K562 (cell line): Measurements from ENCODE around the gene KCNN3. TPM values are rescaled to one million over a fixed set of nuclear protein-coding genes. Genes with fewer than 3 reads are reported as not detected.

ENCODE experiments used
- ATAC-seq: fragments of 200-7000 bp; cut with Tn5 transposase; 3 replicates; pipeline ENCODE4 v1.9.1; 2020; ENCODE audit warnings: moderate library complexity
- BruUV-seq: library from RNA; stranded (reverse); fragments of 400-500 nt; replicated peaks from 2 replicates; lab custom pipeline; 2021; lab: Mats Ljungman, UMichigan
- CTCF ChIA-PET: fragments of 300-600 bp; formaldehyde crosslinking; extraction: SDS; loops from one replicate; lab custom pipeline; 2021; ENCODE audit warnings: low intra/inter-chr PET ratio; lab: Yijun Ruan, JAX
- POLR2A ChIA-PET: fragments of 300-600, 350-650 bp; sonication (Branson Sonifier 250); formaldehyde crosslinking; extraction: SDS; loops from one replicate; lab custom pipeline; 2021; ENCODE audit warnings: antibody characterized with exemption, inconsistent platforms; lab: Yijun Ruan, JAX
- DNase-seq, 4 experiments: peaks; one replicate each; pipeline versions ENCODE4 v3.0.0 to v3.0.0-alpha.2; 2011 to 2018; ENCODE audit warnings: low spot score in 3 of 4, mixed read lengths in 3 of 4; ENCODE audit errors: extremely low read depth in 1 of 4
- FAIRE-seq: peaks from 2 replicates; lab custom pipeline; 2011; peaks lifted over from hg19 to GRCh38; lab: Jason Lieb, UNC
- H2AFZ ChIP-seq: 2 replicates; pipeline ENCODE4 v1.6.0; 2011; ENCODE audit warnings: low read depth, low read length, control low read depth, inconsistent platforms
- H3K27ac ChIP-seq: fragments of 200-600 bp; 3 replicates; pipeline ENCODE4 v1.8.0; 2011; ENCODE audit warnings: low read depth, mild to moderate bottlenecking, control low read depth, inconsistent platforms, low read length, moderate library complexity, mixed read lengths; ENCODE audit errors: extremely low read depth
- H3K27me3 ChIP-seq, 2 experiments: fragments of 300-600 bp in 1 of 2; 2 replicates in 1 of 2; 3 replicates in 1 of 2; pipeline versions ENCODE4 v1.6.0 to v1.8.0; 2011; ENCODE audit warnings: inconsistent platforms in 2 of 2, low read length in 2 of 2, mild to moderate bottlenecking in 1 of 2, mixed read lengths in 1 of 2, moderate library complexity in 1 of 2; ENCODE audit not compliant: control insufficient read depth in 2 of 2, insufficient read depth in 2 of 2
- H3K36me3 ChIP-seq: fragments of 300-600 bp; 3 replicates; pipeline ENCODE4 v1.8.0; 2011; ENCODE audit warnings: mild to moderate bottlenecking, low read length, inconsistent platforms; ENCODE audit not compliant: control insufficient read depth, insufficient read depth
- H3K4me1 ChIP-seq, 2 experiments: fragments of 200-600 bp in 1 of 2; replicated peaks in 1 of 2; 2 replicates in 1 of 2; 3 replicates in 1 of 2; pipeline versions ENCODE4 v1.5.1 to v1.8.0; 2011; ENCODE audit warnings: inconsistent platforms in 2 of 2, low read length in 2 of 2, mild to moderate bottlenecking in 1 of 2, mixed read lengths in 1 of 2, moderate library complexity in 1 of 2; ENCODE audit not compliant: control insufficient read depth in 2 of 2, insufficient read depth in 2 of 2
- H3K4me2 ChIP-seq: 2 replicates; pipeline ENCODE4 v1.6.1; 2011; ENCODE audit warnings: low read length, control low read depth, inconsistent platforms, mixed read lengths; ENCODE audit not compliant: insufficient read depth
- H3K4me3 ChIP-seq: fragments of 200-600 bp; sonication (generic), shearing (Covaris generic); 2 replicates; pipeline ENCODE4 v1.5.1; 2016; ENCODE audit warnings: control low read depth, inconsistent platforms
- H3K79me2 ChIP-seq: fragments of 200-600 bp; 3 replicates; pipeline ENCODE4 v1.8.0; 2011; ENCODE audit warnings: low read length, inconsistent platforms; ENCODE audit not compliant: control insufficient read depth, insufficient read depth
- H3K9ac ChIP-seq, 2 experiments: 2 replicates each; pipeline versions ENCODE4 v1.6.0 to v1.6.1; 2011; ENCODE audit warnings: low read depth in 2 of 2, low read length in 2 of 2, control low read depth in 1 of 2, inconsistent platforms in 1 of 2, mild to moderate bottlenecking in 1 of 2, mixed read lengths in 1 of 2; ENCODE audit not compliant: insufficient read depth in 1 of 2
- H3K9me1 ChIP-seq: one replicate; pipeline ENCODE4 v1.6.0; 2011; ENCODE audit warnings: inconsistent platforms, mild to moderate bottlenecking, low read length, moderate library complexity; ENCODE audit not compliant: control insufficient read depth, insufficient read depth
- H3K9me3 ChIP-seq: replicated peaks from 2 replicates; pipeline ENCODE4 v1.5.1; 2011; ENCODE audit warnings: low read depth, low read length, inconsistent platforms; ENCODE audit not compliant: control insufficient read depth, insufficient read depth
- H4K20me1 ChIP-seq: replicated peaks from 2 replicates; pipeline ENCODE4 v1.6.1; 2011; ENCODE audit warnings: low read length, inconsistent platforms, mixed read lengths; ENCODE audit not compliant: control insufficient read depth, insufficient read depth
- CBFA2T3 ChIP-seq: fragments of 450-650 bp; IDR thresholded peaks from 2 replicates; pipeline ENCODE4 v1.6.1; 2017
- CTBP1 ChIP-seq: fragments of 450-650 bp; IDR thresholded peaks from 2 replicates; pipeline ENCODE4 v1.6.1; 2016; ENCODE audit warnings: borderline replicate concordance
- ELK1 ChIP-seq: sonication (generic); formaldehyde crosslinking; IDR thresholded peaks from 2 replicates; pipeline ENCODE4 v1.8.1; 2022; ENCODE audit warnings: missing genetic modification reagents
- MLLT1 ChIP-seq, 2 experiments: fragments of 450-650 bp; IDR thresholded peaks; 2 replicates each; pipeline ENCODE4 v1.6.1; 2016
- NFATC3 ChIP-seq: fragments of 450-650 bp; IDR thresholded peaks from 2 replicates; pipeline ENCODE4 v1.6.1; 2017; ENCODE audit warnings: mild to moderate bottlenecking
- TAF9B ChIP-seq: fragments of 450-650 bp; IDR thresholded peaks from 2 replicates; pipeline ENCODE4 v1.6.1; 2018; ENCODE audit warnings: mild to moderate bottlenecking; ENCODE audit not compliant: partially characterized antibody
- WHSC1 ChIP-seq: IDR thresholded peaks from one replicate; pipeline ENCODE4 v1.6.1; 2012; ENCODE audit warnings: low read length, control low read depth, inconsistent platforms
- ZBTB17 ChIP-seq: fragments of 450-650 bp; formaldehyde crosslinking; IDR thresholded peaks from 2 replicates; pipeline ENCODE4 v1.4.0; 2020; ENCODE audit warnings: mild to moderate bottlenecking
- ZMIZ1 ChIP-seq, 2 experiments: fragments of 150-350 bp in 1 of 2; IDR thresholded peaks; 2 replicates each; pipeline ENCODE4 v1.6.1; 2012 to 2016; ENCODE audit warnings: low read depth in 2 of 2, low read length in 2 of 2, mild to moderate bottlenecking in 1 of 2, moderate library complexity in 1 of 2
- ZNF23 ChIP-seq: fragments of 250-450 bp; sonication (Bioruptor Pico); IDR thresholded peaks from 2 replicates; pipeline ENCODE4 v1.4.0; 2020; ENCODE audit warnings: mild to moderate bottlenecking
- ZNF707 ChIP-seq: fragments of 250-450 bp; sonication (Bioruptor Pico); conservative IDR thresholded peaks from 2 replicates; pipeline ENCODE4 v1.8.0; 2022; ENCODE audit warnings: inconsistent platforms, mild to moderate bottlenecking, moderate library complexity
- WGBS: fragments of 100-300 bp; shearing (Covaris generic); methylation state at CpG from one replicate; pipeline ENCODE4 v1.1.6; 2016; ENCODE audit warnings: low coverage, mixed read lengths; ENCODE audit not compliant: insufficient coverage; ENCODE audit errors: missing lambda C conversion rate; 5-methylcytosine and 5-hydroxymethylcytosine counted together
- in situ Hi-C: fragments of 300-500 bp; cut with MboI; formaldehyde crosslinking; loops from 4 replicates; pipeline ENCODE4 v1.15.0; 2018; ENCODE audit warnings: inconsistent platforms, mixed read lengths
- intact Hi-C: fragments of 100-400 bp; cut with micrococcal nuclease; formaldehyde crosslinking; loops from 2 replicates; pipeline ENCODE4 v1.14.2; 2022
- polyA plus RNA-seq, 8 experiments: library from polyadenylated mRNA; depleted of rRNA in 4 of 8; stranded (reverse) in 5 of 8; unstranded in 3 of 8; fragments of >200 nt; fragmentation: Nextera tagmentation in 2 of 8; fragmentation: Illumina TruSeq in 1 of 8; extraction: Ambion mirVana in 2 of 8; extraction: Trizol in 1 of 8; gene quantifications; 2 replicates each; pipeline versions ENCODE4 v1.2.1 to v1.2.3, GENCODE V29; 2011 to 2014; ENCODE audit warnings: inconsistent platforms in 1 of 8, missing spikeins in 1 of 8
- total RNA-seq, 7 experiments: library from RNA; depleted of rRNA in 6 of 7; stranded (reverse); fragments of >200 nt in 6 of 7; fragmentation: Illumina TruSeq in 2 of 7; extraction: Trizol in 2 of 7; gene quantifications; 2 replicates each; pipeline versions ENCODE4 v1.2.1 to v1.2.3, GENCODE V29; 2011 to 2021; ENCODE audit warnings: low replicate concordance in 1 of 7

The KCNN3 gene
- total and polyA plus RNA-seq, 9 of the 15 experiments (the other 6 are each of a cell fraction or from before 2014, with no cell fraction given) = 0.02 to 0.03 TPM; not detected in 7

- 4% methylated on average over 3 of the region's 3 CpGs for WGBS
- H3K27me3 ChIP-seq = peaks cover 26 to 69% of the 10 kb centered on the region in 2 experiments
These were observed 75.5 kb downstream of the KCNN3 start for GRCh38 chr1:154794608-154795007.

More at GRCh38 chr1:154794608-154795007, 75.5 kb downstream of the KCNN3 start:
- H3K4me1 ChIP-seq = no peaks in the 10 kb centered on the region
- ATAC-seq (no peak), DNase-seq (no peak), FAIRE-seq (no peak)
- no peak overlapping the region for H3K27ac ChIP-seq
- no peak overlapping the region for H2AFZ ChIP-seq
- ChIA-PET POLR2A (interaction anchor here (0.7 to 1.9 kb wide), 2 partner anchors 14 to 902 kb away, joined by 3 to 5 read pairs; no protein-coding TSS in a partner anchor), CTCF (no interaction called here)
- peaks cover 4% of the 10 kb centered on the region for H3K9me1 ChIP-seq
- H3K9me3 ChIP-seq = no peaks in the 10 kb centered on the region
- H3K4me3 ChIP-seq = no peak overlapping the region
- H4K20me1 ChIP-seq = no peaks in the 10 kb centered on the region; the same call in 1 of the 2 replicates
- no peaks in the 10 kb centered on the region for H3K36me3 ChIP-seq
- no peak for TF ChIP-seq WHSC1
- TF ChIP-seq TAF9B = no peak
- no peak for TF ChIP-seq CBFA2T3
- TF ChIP-seq ZBTB17 (CRISPR knock-in tag) = peak; percentile 97
- TF ChIP-seq CTBP1 = no peak
- TF ChIP-seq ZNF707 (CRISPR knock-in tag) = no peak
- no peak for TF ChIP-seq ELK1 (CRISPR knock-in tag)
- peak in 1 of 2 experiments; percentile 67; a peak in 1 of 4 replicates for TF ChIP-seq ZMIZ1 (IDR thresholded peaks at IDR 0.05; ENCODE audit: low read depth in 2 of 2, low read length in 2 of 2)
- TF ChIP-seq NFATC3 = no peak
- peak in 1 of 2 experiments; percentile 94; a peak in 2 of 4 replicates for TF ChIP-seq MLLT1 (IDR thresholded peaks at IDR 0.05)
- peak; percentile 89 for TF ChIP-seq ZNF23 (CRISPR knock-in tag)
- in situ Hi-C loops (no loop called here), intact Hi-C loops (no loop called here)
- no peaks in the 10 kb centered on the region for H3K79me2 ChIP-seq
- H3K4me2 ChIP-seq = no peak overlapping the region
- H3K9ac ChIP-seq = no peak overlapping the region
- BruUV-seq = no TSS peak
